DND-41 (cell line): Measurements from ENCODE around the gene SOST.

Experiments
- ATAC-seq: fragments of 200-7000 bp; cut with Tn5 transposase; 3 replicates; pipeline ENCODE4 v1.9.1; 2021; ENCODE audit warnings: low read depth; ENCODE audit not compliant: insufficient read depth
- DNase-seq: peaks from one replicate; pipeline ENCODE4 v3.0.0-alpha.2; 2020
- H2AFZ ChIP-seq: 2 replicates; pipeline ENCODE4 v1.6.0; 2012; ENCODE audit warnings: low read depth, low read length
- H3K27ac ChIP-seq: 2 replicates; pipeline ENCODE4 v1.5.1; 2012; ENCODE audit warnings: low read length, inconsistent platforms
- H3K27me3 ChIP-seq: fragments of 200-600 bp; sonication (generic); 2 replicates; pipeline ENCODE4 v1.6.0; 2012; ENCODE audit warnings: low read length, mild to moderate bottlenecking, inconsistent platforms; ENCODE audit not compliant: insufficient read depth, poor library complexity
- H3K36me3 ChIP-seq: 2 replicates; pipeline ENCODE4 v1.5.1; 2012; ENCODE audit warnings: low read length, inconsistent platforms; ENCODE audit not compliant: insufficient read depth
- H3K4me1 ChIP-seq: 2 replicates; pipeline ENCODE4 v1.5.1; 2012; ENCODE audit warnings: mild to moderate bottlenecking, low read length; ENCODE audit not compliant: insufficient read depth
- H3K4me2 ChIP-seq: 2 replicates; pipeline ENCODE4 v1.6.0; 2012; ENCODE audit warnings: mild to moderate bottlenecking, moderate library complexity, low read length, inconsistent platforms; ENCODE audit not compliant: insufficient read depth
- H3K4me3 ChIP-seq, 2 experiments: fragments of 200-600 bp in 1 of 2; shearing (Covaris generic) in 1 of 2; 2 replicates each; pipeline ENCODE4 v1.5.1; 2012 to 2016; ENCODE audit warnings: inconsistent platforms in 2 of 2, low read length in 2 of 2, mild to moderate bottlenecking in 2 of 2, low read depth in 1 of 2, moderate library complexity in 1 of 2
- H3K79me2 ChIP-seq: 2 replicates; pipeline ENCODE4 v1.6.0; 2012; ENCODE audit warnings: low read length, inconsistent platforms; ENCODE audit not compliant: insufficient read depth
- H3K9ac ChIP-seq: 2 replicates; pipeline ENCODE4 v1.6.0; 2012; ENCODE audit warnings: low read depth, mild to moderate bottlenecking, inconsistent platforms, low read length, moderate library complexity
- H3K9me3 ChIP-seq: 2 replicates; pipeline ENCODE4 v1.5.1; 2012; ENCODE audit warnings: low read length, moderate library complexity, mild to moderate bottlenecking, inconsistent platforms; ENCODE audit not compliant: insufficient read depth, severe bottlenecking
- H4K20me1 ChIP-seq: 2 replicates; pipeline ENCODE4 v1.6.0; 2012; ENCODE audit warnings: low read length; ENCODE audit not compliant: insufficient read depth
- EZH2 ChIP-seq: IDR thresholded peaks from 3 replicates; pipeline ENCODE4 v1.6.1; 2012; ENCODE audit warnings: borderline replicate concordance, low read depth, mild to moderate bottlenecking, moderate library complexity, low read length, inconsistent platforms; ENCODE audit not compliant: severe bottlenecking
- TF ChIP-seq, protein P1 (sequence below): IDR thresholded peaks from 2 replicates; pipeline ENCODE4 v1.5.1; 2012; ENCODE audit warnings: borderline replicate concordance, low read length, moderate library complexity, mild to moderate bottlenecking; ENCODE audit not compliant: poor library complexity, severe bottlenecking; ENCODE audit errors: extremely low read depth

The SOST gene

DNA sequence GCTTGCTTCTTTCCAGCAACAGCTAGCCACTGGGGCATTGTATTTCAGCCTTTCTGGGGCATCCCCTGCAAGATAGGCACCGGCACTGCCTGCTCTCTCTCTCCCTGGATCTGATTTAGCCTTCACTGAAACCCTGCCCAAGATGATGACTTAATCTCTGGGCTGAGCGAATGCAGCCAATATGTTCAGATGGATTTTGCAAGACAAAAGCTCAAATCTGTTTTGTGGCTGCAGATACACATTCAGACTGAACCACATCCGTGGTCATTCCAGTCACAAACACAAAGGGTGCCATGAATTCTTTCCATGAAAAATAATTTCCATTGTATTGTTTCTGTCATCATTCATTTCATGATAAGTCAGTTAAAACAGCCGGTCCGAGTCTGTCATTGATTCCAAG is 24.2 kb downstream of the SOST start:
- no peaks in the 10 kb centered on the region for H3K4me1 ChIP-seq
- H3K36me3 ChIP-seq, result no peaks in the 10 kb centered on the region
- no peaks in the 10 kb centered on the region for H4K20me1 ChIP-seq
- H2AFZ ChIP-seq, result no peak overlapping the region
- H3K9ac ChIP-seq, result no peak overlapping the region
- no peak overlapping the region for H3K27ac ChIP-seq
- no peak overlapping the region for H3K4me3 ChIP-seq
- peaks cover 6% of the 10 kb centered on the region for H3K27me3 ChIP-seq
- H3K4me2 ChIP-seq, result no peak overlapping the region
- ATAC-seq (no peak), DNase-seq (no peak)
- TF ChIP-seq EZH2, result no peak
- TF ChIP-seq, protein P1, sequence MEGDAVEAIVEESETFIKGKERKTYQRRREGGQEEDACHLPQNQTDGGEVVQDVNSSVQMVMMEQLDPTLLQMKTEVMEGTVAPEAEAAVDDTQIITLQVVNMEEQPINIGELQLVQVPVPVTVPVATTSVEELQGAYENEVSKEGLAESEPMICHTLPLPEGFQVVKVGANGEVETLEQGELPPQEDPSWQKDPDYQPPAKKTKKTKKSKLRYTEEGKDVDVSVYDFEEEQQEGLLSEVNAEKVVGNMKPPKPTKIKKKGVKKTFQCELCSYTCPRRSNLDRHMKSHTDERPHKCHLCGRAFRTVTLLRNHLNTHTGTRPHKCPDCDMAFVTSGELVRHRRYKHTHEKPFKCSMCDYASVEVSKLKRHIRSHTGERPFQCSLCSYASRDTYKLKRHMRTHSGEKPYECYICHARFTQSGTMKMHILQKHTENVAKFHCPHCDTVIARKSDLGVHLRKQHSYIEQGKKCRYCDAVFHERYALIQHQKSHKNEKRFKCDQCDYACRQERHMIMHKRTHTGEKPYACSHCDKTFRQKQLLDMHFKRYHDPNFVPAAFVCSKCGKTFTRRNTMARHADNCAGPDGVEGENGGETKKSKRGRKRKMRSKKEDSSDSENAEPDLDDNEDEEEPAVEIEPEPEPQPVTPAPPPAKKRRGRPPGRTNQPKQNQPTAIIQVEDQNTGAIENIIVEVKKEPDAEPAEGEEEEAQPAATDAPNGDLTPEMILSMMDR, result no peak
- no peaks in the 10 kb centered on the region for H3K9me3 ChIP-seq
- H3K79me2 ChIP-seq, result no peaks in the 10 kb centered on the region

DNA sequence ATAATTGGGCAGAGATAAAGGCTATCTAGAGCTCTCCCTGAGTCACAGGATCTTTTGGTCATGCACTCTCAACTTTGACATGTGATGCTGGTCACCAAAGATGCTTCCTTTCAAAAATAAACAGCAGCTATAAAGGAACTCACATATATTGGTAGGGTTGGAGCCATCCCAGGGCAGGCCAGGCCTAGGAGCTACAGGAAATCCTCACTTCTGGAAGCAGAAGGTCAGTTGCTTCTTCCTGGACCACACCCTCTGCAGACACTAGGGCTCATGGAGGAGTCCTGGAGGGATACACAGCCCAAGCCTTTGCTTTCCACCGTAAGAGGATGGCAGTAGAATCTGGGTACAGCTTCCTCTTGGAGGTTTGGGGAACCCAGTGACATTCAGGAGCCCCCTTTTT is 24.6 kb downstream of the SOST start:
- DNase-seq, result no peak
- no peak overlapping the region for H3K27ac ChIP-seq
- H3K9me3 ChIP-seq, result no peaks in the 10 kb centered on the region
- H3K36me3 ChIP-seq, result no peaks in the 10 kb centered on the region
- no peak overlapping the region for H3K4me2 ChIP-seq
- peaks cover 6% of the 10 kb centered on the region for H3K27me3 ChIP-seq
- H3K4me1 ChIP-seq, result no peaks in the 10 kb centered on the region
- H3K4me3 ChIP-seq, result no peak overlapping the region
- no peak for ATAC-seq
- H2AFZ ChIP-seq, result no peak overlapping the region
- H3K9ac ChIP-seq, result no peak overlapping the region
- H3K79me2 ChIP-seq, result no peaks in the 10 kb centered on the region
- no peak for TF ChIP-seq EZH2
- TF ChIP-seq, protein P1, result no peak
- H4K20me1 ChIP-seq, result no peaks in the 10 kb centered on the region

DNA sequence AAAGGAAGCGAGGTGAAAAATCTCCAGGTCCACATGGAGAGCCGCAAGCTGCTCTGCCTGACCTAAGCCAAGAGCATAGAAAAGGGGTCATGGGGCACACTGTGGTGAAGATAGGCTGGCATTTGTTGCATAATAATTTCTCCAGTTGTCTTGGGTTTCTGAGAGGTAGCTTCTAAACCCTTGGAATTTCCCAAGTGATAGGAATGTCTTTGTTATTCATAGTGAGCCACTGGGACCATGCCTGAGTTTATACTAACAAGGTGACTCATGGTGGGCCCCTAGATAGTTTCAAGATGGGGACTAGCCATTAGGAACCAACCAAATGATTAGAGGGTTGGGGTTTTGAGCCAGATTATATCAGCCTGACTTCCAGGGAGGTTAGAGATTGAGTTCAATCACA is 25.6 kb downstream of the SOST start:
- DNase-seq (no peak), ATAC-seq (no peak)

More for the DNA sequence above, 25.6 kb downstream of the SOST start:
- Histone ChIP-seq H3K4me3 (no peak overlapping the region), H3K27me3 (peaks cover 3% of the 10 kb centered on the region), H3K4me1 (no peaks in the 10 kb centered on the region), H3K27ac (no peak overlapping the region), H2AFZ (no peak overlapping the region), H3K9ac (no peak overlapping the region), H3K9me3 (no peaks in the 10 kb centered on the region), H3K79me2 (no peaks in the 10 kb centered on the region), H4K20me1 (no peaks in the 10 kb centered on the region), H3K36me3 (no peaks in the 10 kb centered on the region), H3K4me2 (no peak overlapping the region)
- no peak for TF ChIP-seq EZH2
- TF ChIP-seq, protein P1, result no peak
